ENCODE data around the gene CLTA. TPM values are rescaled to one million over a fixed set of nuclear protein-coding genes. Genes with fewer than 3 reads are reported as not detected.

CLTA gene
- total RNA-seq (2021; ENCODE audit: unreplicated experiment) (760 TPM), Bru-seq, nascent RNA (percentile 99 among the genes with signal in this experiment), BruChase-seq, experiment 1, labeled RNA remaining after a 2-hour chase (percentile 98 among the genes with signal in this experiment), BruChase-seq, experiment 2, labeled RNA remaining after a 6-hour chase (percentile 98 among the genes with signal in this experiment)
- polyA plus RNA-seq (2012; ENCODE audit: insufficient read length), result 733 TPM
- long read RNA-seq, transcript CLTA-202 (5 exons, 1,073 nt), result major isoform, 664 of 854 reads
- long read RNA-seq, transcript CLTA-210 (3 exons, 989 nt), result minor isoform, 6 of 854 reads
- long read RNA-seq, partial matches to known transcripts, result 146 of 854 reads
- long read RNA-seq, other reads (novel, unspliced or antisense), result 37 of 854 reads

GRCh38 chr9:36190388-36191289 lies at the start of gene CLTA:
TSS of gene CLTA (plus strand) at chr9:36190921. CDS start at chr9:36191057, 136 bp downstream.
- no peak for TF ChIP-seq SIN3A (IDR thresholded peaks at IDR 0.05; ENCODE audit: borderline replicate concordance, insufficient read depth, low read depth, low read length)
- TF ChIP-seq TCF7L2 (IDR thresholded peaks at IDR 0.05; ENCODE audit: low read depth, low read length), result peak; percentile 33; the same call in 1 of the 2 replicates
- peak within 1 kb of the TSS; percentile 99 for H3K27ac ChIP-seq (ENCODE audit: low read length)
- DNase-seq (ENCODE audit: low read depth, low spot score) (peak; percentile 99), ATAC-seq (peak; percentile 99)
- no peaks in the 10 kb centered on the region for H3K27me3 ChIP-seq (ENCODE audit: control insufficient read depth, insufficient read depth, low read length)
- H3K36me3 ChIP-seq (ENCODE audit: control insufficient read depth, insufficient read depth, low read length), result peaks cover 8% of the 10 kb centered on the region
- intact Hi-C loops (cut with micrococcal nuclease; ENCODE audit: unreplicated experiment), result no loop called here
- H3K4me1 ChIP-seq (ENCODE audit: control insufficient read depth, insufficient read depth, low read length), result peaks cover 30% of the 10 kb centered on the region
- BruUV-seq (replicated peaks), result no TSS peak
- ChIA-PET POLR2A (interaction anchor here (0.5 to 1.8 kb wide), 20 partner anchors 9 to 551 kb away, joined by 3 to 8 read pairs (median 4); no protein-coding TSS in a partner anchor), CTCF (interaction anchor here (0.6 to 2.8 kb wide), 7 partner anchors 8 to 1197 kb away, joined by 4 to 10 read pairs (median 5); no protein-coding TSS in a partner anchor)
- peak within 1 kb of the TSS; percentile 78 to 97 for H3K4me3 ChIP-seq (ENCODE audit: low read depth in 2 of 2, low read length in 2 of 2)
- in situ Hi-C loops (cut with HindIII; ENCODE audit: low pct_unique_long_range_greater_than_20kb, low sequenced_read_pairs), result no loop called here
- H3K9me3 ChIP-seq (ENCODE audit: control insufficient read depth, insufficient read depth, low read depth, low read length), result no peaks in the 10 kb centered on the region

- no peaks in the 10 kb centered on the region for H3K9me3 ChIP-seq (ENCODE audit: control insufficient read depth, insufficient read depth, low read depth, low read length)
- no peak for DNase-seq (ENCODE audit: low read depth, low spot score)
- ATAC-seq, result peak; percentile 55
- CTCF ChIA-PET, result no interaction called here
- no TSS peak for BruUV-seq (replicated peaks)
- in situ Hi-C loops (cut with HindIII; ENCODE audit: low pct_unique_long_range_greater_than_20kb, low sequenced_read_pairs) (no loop called here), intact Hi-C loops (cut with micrococcal nuclease; ENCODE audit: unreplicated experiment) (no loop called here)
- H3K27me3 ChIP-seq (ENCODE audit: control insufficient read depth, insufficient read depth, low read length), result peaks cover 5% of the 10 kb centered on the region
- H3K27ac ChIP-seq (ENCODE audit: low read length), result no peak overlapping the region
- peaks cover 6% of the 10 kb centered on the region for H3K4me1 ChIP-seq (ENCODE audit: control insufficient read depth, insufficient read depth, low read length)
- TF ChIP-seq REST (IDR thresholded peaks at IDR 0.05; ENCODE audit: insufficient read depth in 1 of 2, low read depth in 2 of 2, low read length in 1 of 2), result no peak
- no peak for TF ChIP-seq TCF7L2 (IDR thresholded peaks at IDR 0.05; ENCODE audit: low read depth, low read length)
- TF ChIP-seq SIN3A (IDR thresholded peaks at IDR 0.05; ENCODE audit: borderline replicate concordance, insufficient read depth, low read depth, low read length), result no peak
- no peak for TF ChIP-seq CTCF (IDR thresholded peaks at IDR 0.05)
- POLR2A ChIA-PET, result interaction anchor here (0.6 kb wide), 1 partner anchor 68 kb away, joined by 4 read pairs; no protein-coding TSS in a partner anchor
- H3K36me3 ChIP-seq (ENCODE audit: control insufficient read depth, insufficient read depth, low read length), result no peaks in the 10 kb centered on the region
- H3K4me3 ChIP-seq (ENCODE audit: low read depth in 2 of 2, low read length in 2 of 2), result no peak overlapping the region
These were observed 49.4 kb upstream of the CLTA start for GRCh38 chr9:36141288-36141687.
